Left ventricle myocardium superior (tissue), 1 donor: Measurements from ENCODE around the gene GAL. TPM values are rescaled to one million over a fixed set of nuclear protein-coding genes. Genes with fewer than 3 reads are reported as not detected.

Source experiments
- total RNA-seq: library from RNA; stranded (reverse); fragmentation: NEBNext Ultra II Directional; extraction: Animal tissue kit (Norgen Biotek cat#: 25700); gene quantifications from one replicate; pipeline ENCODE4 v1.2.1, GENCODE V29; 2021
- donor health status: DM: no; HTN: yes; CAD: no; lungs with severe emphysema.

The GAL gene
- total RNA-seq, 1 donor from 2014 or later = not detected

Other genes with a start within 250 kb of the GAL start
- 86.7 TPM for gene PPP6R3, start 223.8 kb upstream of the GAL start, total RNA-seq
- gene TESMIN, start 67.0 kb downstream of the GAL start, total RNA-seq = 0.32 TPM
- gene CPT1A, start 157.4 kb downstream of the GAL start, total RNA-seq = 81.7 TPM
- 106 TPM for gene MRPL21, start 219.3 kb downstream of the GAL start, total RNA-seq
- 14.7 TPM for gene IGHMBP2, start 219.3 kb downstream of the GAL start, total RNA-seq